Left lobe of liver (tissue), 2 donors: ENCODE measurements around the gene FAM107B. TPM values are rescaled to one million over a fixed set of nuclear protein-coding genes. Genes with fewer than 3 reads are reported as not detected.

ENCODE experiments used
- ATAC-seq: fragments of 200-7000 bp; cut with Tn5 transposase; one replicate; pipeline ENCODE4 v1.9.1; 2020; ENCODE audit warnings: mild to moderate bottlenecking, moderate library complexity
- DNase-seq: peaks from one replicate; pipeline ENCODE4 v3.0.0-alpha.2; 2020; ENCODE audit warnings: low spot score
- total RNA-seq: library from RNA; stranded (reverse); gene quantifications from one replicate; pipeline ENCODE4 v1.2.1, GENCODE V29; 2021
- donor health status: DM: no; HTN: no; CAD: no; lungs with moderate emphysema.
- donor health status: DM: no; HTN: yes; CAD: no.

Gene FAM107B
- total RNA-seq, 1 donor from 2014 or later, result 67.2 TPM

GRCh38 chr10:14564268-14564744 lies 210.4 kb downstream of the FAM107B start:
- DNase-seq, result no peak
- peak; percentile 63 for ATAC-seq

GRCh38 chr10:14563359-14563940 lies 211.2 kb downstream of the FAM107B start:
- ATAC-seq, result no peak
- no peak for DNase-seq

GRCh38 chr10:14563076-14563336 lies 211.7 kb downstream of the FAM107B start:
- DNase-seq, result no peak
- ATAC-seq, result no peak

- ATAC-seq (peak; percentile 44), DNase-seq (no peak)
Measured at GRCh38 chr10:14562218-14563075, 212.2 kb downstream of the FAM107B start.

GRCh38 chr10:14560791-14561765 lies 213.6 kb downstream of the FAM107B start:
- ATAC-seq, result peak; percentile 26
- peak; percentile 61 for DNase-seq

GRCh38 chr10:14560274-14560673 lies 214.4 kb downstream of the FAM107B start:
- DNase-seq (no peak), ATAC-seq (no peak)

GRCh38 chr10:14558025-14558424 lies 216.7 kb downstream of the FAM107B start:
- DNase-seq, result no peak
- ATAC-seq, result no peak

- ATAC-seq, result no peak
- DNase-seq, result no peak
Measured at GRCh38 chr10:14557567-14557966, 217.1 kb downstream of the FAM107B start.

- peak; percentile 73 for ATAC-seq
- no peak for DNase-seq
Measured at GRCh38 chr10:14556285-14556956, 218.3 kb downstream of the FAM107B start.

- DNase-seq (no peak), ATAC-seq (peak; percentile 28)
Measured at GRCh38 chr10:14555807-14556206, 218.9 kb downstream of the FAM107B start.

GRCh38 chr10:14554491-14555205 lies 220.0 kb downstream of the FAM107B start:
- no peak for ATAC-seq
- no peak for DNase-seq

- ATAC-seq, result no peak
- DNase-seq, result no peak
Measured at GRCh38 chr10:14554091-14554490, 220.6 kb downstream of the FAM107B start.

- ATAC-seq (no peak), DNase-seq (no peak)
Measured at GRCh38 chr10:14553448-14553847, 221.2 kb downstream of the FAM107B start.

- ATAC-seq (no peak), DNase-seq (no peak)
Measured at GRCh38 chr10:14552015-14552414, 222.7 kb downstream of the FAM107B start.

- no peak for DNase-seq
- ATAC-seq, result peak; percentile 78
Measured at GRCh38 chr10:14550471-14550981, 224.2 kb downstream of the FAM107B start.

- no peak for ATAC-seq
Measured at GRCh38 chr10:14549496-14549895, 225.2 kb downstream of the FAM107B start.

GRCh38 chr10:14548970-14549369 lies 225.7 kb downstream of the FAM107B start:
- no peak for ATAC-seq

More at GRCh38 chr10:14549496-14549895, 225.2 kb downstream of the FAM107B start:
- DNase-seq, result no peak

GRCh38 chr10:14548474-14548873 lies 226.2 kb downstream of the FAM107B start:
- no peak for DNase-seq
- ATAC-seq, result no peak

More at GRCh38 chr10:14548970-14549369, 225.7 kb downstream of the FAM107B start:
- DNase-seq, result no peak

- ATAC-seq (no peak), DNase-seq (no peak)
Measured at GRCh38 chr10:14547816-14548215, 226.9 kb downstream of the FAM107B start.

GRCh38 chr10:14545827-14546226 lies 228.9 kb downstream of the FAM107B start:
- DNase-seq, result no peak
- ATAC-seq, result no peak
